B cell (primary cell): Measurements from ENCODE around the gene MYOM1. TPM values are rescaled to one million over a fixed set of nuclear protein-coding genes. Genes with fewer than 3 reads are reported as not detected.

ENCODE experiments used
- ATAC-seq: fragments of 200-7000 bp; cut with Tn5 transposase; one replicate; pipeline ENCODE4 v1.10.0; 2021; ENCODE audit warnings: low read depth, mild to moderate bottlenecking, moderate number of reproducible peaks, moderate library complexity
- CTCF ChIA-PET: fragments of 350-600 bp; sonication (Branson Sonifier 250); formaldehyde crosslinking; loops from one replicate; lab custom pipeline; 2021; ENCODE audit warnings: antibody characterized with exemption, inconsistent platforms; lab: Charles Lee
- POLR2A ChIA-PET: fragments of 350-600 bp; sonication (Branson Sonifier 250); formaldehyde crosslinking; loops from one replicate; lab custom pipeline; 2021; ENCODE audit warnings: antibody characterized with exemption; lab: Charles Lee
- DNase-seq: peaks from one replicate; pipeline ENCODE4 v3.0.0; 2013
- H2AFZ ChIP-seq: 2 replicates; pipeline ENCODE4 v1.6.1; 2012; ENCODE audit warnings: mild to moderate bottlenecking, low read depth, low read length; ENCODE audit not compliant: insufficient read depth, poor library complexity, severe bottlenecking
- H3K27ac ChIP-seq, 2 donors: 1 replicate in 1 of 2; 2 replicates in 1 of 2; pipeline ENCODE4 v1.5.1; 2012 to 2013; ENCODE audit warnings: low read length in 2 of 2, mild to moderate bottlenecking in 2 of 2, moderate library complexity in 1 of 2
- H3K27me3 ChIP-seq, 4 experiments: fragments of 200-600 bp in 1 of 4; sonication (generic) in 1 of 4; replicated peaks in 1 of 4; 1 replicate in 2 of 4; 2 replicates in 2 of 4; pipeline versions ENCODE4 v1.6.1 to v1.7.0; 2013 to 2016; ENCODE audit warnings: low read length in 3 of 4, mild to moderate bottlenecking in 2 of 4, mixed read lengths in 1 of 4, moderate library complexity in 1 of 4; ENCODE audit not compliant: insufficient read depth in 4 of 4, control insufficient read depth in 3 of 4; ENCODE audit errors: control extremely low read depth in 1 of 4
- H3K36me3 ChIP-seq, 2 experiments: replicated peaks in 1 of 2; 1 replicate in 1 of 2; 2 replicates in 1 of 2; pipeline versions ENCODE4 v1.6.1 to v1.7.1; 2013; ENCODE audit warnings: low read length in 1 of 2; ENCODE audit not compliant: insufficient read depth in 2 of 2, control insufficient read depth in 1 of 2; ENCODE audit errors: control extremely low read depth in 1 of 2, extremely low read depth in 1 of 2
- H3K4me1 ChIP-seq, 2 donors: fragments of 200-600 bp in 1 of 2; sonication (generic) in 1 of 2; 1 replicate in 1 of 2; 2 replicates in 1 of 2; pipeline versions ENCODE4 v1.5.1 to v1.6.1; 2013 to 2017; ENCODE audit warnings: low read length in 2 of 2; ENCODE audit not compliant: control insufficient read depth in 2 of 2, insufficient read depth in 2 of 2
- H3K4me2 ChIP-seq: replicated peaks from 2 replicates; pipeline ENCODE3; 2012; ENCODE audit warnings: mild to moderate bottlenecking, low read depth, low read length; ENCODE audit not compliant: poor library complexity, severe bottlenecking
- H3K4me3 ChIP-seq, 5 experiments: fragments of 200-600 bp in 1 of 5; sonication (generic) in 1 of 5; 1 replicate in 3 of 5; 2 replicates in 2 of 5; pipeline versions ENCODE4 v1.5.1 to v1.7.0; 2011 to 2016; ENCODE audit warnings: low read length in 4 of 5, mild to moderate bottlenecking in 4 of 5, low read depth in 2 of 5, control low read depth in 1 of 5, moderate library complexity in 1 of 5; ENCODE audit not compliant: insufficient read depth in 1 of 5; ENCODE audit errors: control extremely low read depth in 1 of 5, extremely low read depth in 1 of 5
- H3K79me2 ChIP-seq: fragments of 200-600 bp; sonication (generic); one replicate; pipeline ENCODE4 v1.6.0; 2016; ENCODE audit warnings: low read length; ENCODE audit not compliant: control insufficient read depth, insufficient read depth
- H3K9ac ChIP-seq: fragments of 200-600 bp; sonication (generic); 2 replicates; pipeline ENCODE4 v1.6.1; 2017; ENCODE audit warnings: mild to moderate bottlenecking, low read length, moderate library complexity
- H3K9me3 ChIP-seq, 3 donors: one replicate each; pipeline versions ENCODE4 v1.6.1 to v1.7.1; 2013; ENCODE audit warnings: low read length in 2 of 3; ENCODE audit not compliant: control insufficient read depth in 2 of 3, insufficient read depth in 1 of 3; ENCODE audit errors: control extremely low read depth in 1 of 3
- H4K20me1 ChIP-seq: 2 replicates; pipeline ENCODE4 v1.6.0; 2012; ENCODE audit warnings: mild to moderate bottlenecking, low read length; ENCODE audit not compliant: insufficient read depth, control insufficient read depth, poor library complexity, severe bottlenecking
- H3K27ac Mint-ChIP-seq: one replicate; pipeline ENCODE4 v1.8.0; 2021; ENCODE audit warnings: mixed read lengths
- H3K27me3 Mint-ChIP-seq: one replicate; pipeline ENCODE4 v1.8.0; 2021; ENCODE audit warnings: mixed read lengths
- H3K4me1 Mint-ChIP-seq: one replicate; pipeline ENCODE4 v1.8.0; 2021; ENCODE audit warnings: mixed read lengths
- H3K4me3 Mint-ChIP-seq: one replicate; pipeline ENCODE4 v1.8.0; 2021; ENCODE audit warnings: mixed read lengths
- H3K9me3 Mint-ChIP-seq: one replicate; pipeline ENCODE4 v1.8.0; 2022; ENCODE audit warnings: mixed read lengths; ENCODE audit not compliant: insufficient read depth
- EZH2 ChIP-seq: IDR thresholded peaks from 2 replicates; pipeline ENCODE4 v1.6.1; 2012; ENCODE audit warnings: borderline replicate concordance, low read depth, mild to moderate bottlenecking, moderate library complexity, low read length; ENCODE audit not compliant: insufficient read depth, poor library complexity, severe bottlenecking
- WGBS: methylation state at CpG from one replicate; pipeline ENCODE4 v1.1.5; 2013; ENCODE audit warnings: missing lambda C conversion rate; ENCODE audit not compliant: insufficient coverage; 5-methylcytosine and 5-hydroxymethylcytosine counted together
- intact Hi-C: fragments of 100-400 bp; cut with micrococcal nuclease; formaldehyde crosslinking; loops from one replicate; pipeline ENCODE4 v1.10.0; 2022
- polyA plus RNA-seq: library from polyadenylated mRNA; depleted of rRNA; stranded (reverse); fragments of >200 nt; gene quantifications from 2 replicates; pipeline ENCODE4 v1.2.3, GENCODE V29; 2012
- total RNA-seq, 2 donors: library from RNA; stranded (reverse); fragments of 120-200 nt in 1 of 2; gene quantifications; 1 replicate in 1 of 2; 2 replicates in 1 of 2; pipeline versions ENCODE4 v1.2.3 to v1.2.4, GENCODE V29; 2013 to 2022
- TF ChIP-seq, protein P1 (sequence below): fragments of 200-600 bp; IDR thresholded peaks from one replicate; pipeline ENCODE4 v1.8.0; 2022; ENCODE audit warnings: antibody characterized with exemption, mild to moderate bottlenecking

MYOM1 gene
- total and polyA plus RNA-seq, 2 donors (not counting 1 experiment from before 2014, with no cell fraction given): 1.5 to 12.8 TPM

GRCh38 chr18:3194947-3195612, 24.7 kb downstream of the MYOM1 start:
- H3K27ac Mint-ChIP-seq: no peak overlapping the region
- POLR2A ChIA-PET: no interaction called here
- H3K27ac ChIP-seq: no peak overlapping the region
- no peaks in the 10 kb centered on the region for H3K36me3 ChIP-seq
- no peaks in the 10 kb centered on the region for H3K9me3 Mint-ChIP-seq
- no peak overlapping the region for H3K4me3 ChIP-seq
- no peak overlapping the region for H3K4me3 Mint-ChIP-seq
- no peaks in the 10 kb centered on the region for H3K4me1 Mint-ChIP-seq
- H3K9me3 ChIP-seq: no peaks in the 10 kb centered on the region
- H3K4me1 ChIP-seq: no peaks in the 10 kb centered on the region
- H3K27me3 Mint-ChIP-seq: peaks cover 4% of the 10 kb centered on the region
- no peak for ATAC-seq
- intact Hi-C loops: loop anchor here (5.0 kb wide), 1 partner anchor 43 kb away; no protein-coding TSS in a partner anchor
- no peak for DNase-seq
- no peak overlapping the region for H2AFZ ChIP-seq
- WGBS: 100% methylated on average over 1 of the region's 6 CpGs
- CTCF ChIA-PET: interaction anchor here (1.9 kb wide), 1 partner anchor 43 kb away, joined by 5 read pairs; no protein-coding TSS in a partner anchor
- no peak overlapping the region for H3K4me2 ChIP-seq
- H3K9ac ChIP-seq: no peak overlapping the region
- no peaks in the 10 kb centered on the region for H3K27me3 ChIP-seq
- no peaks in the 10 kb centered on the region for H3K79me2 ChIP-seq
- no peaks in the 10 kb centered on the region for H4K20me1 ChIP-seq
- TF ChIP-seq EZH2: no peak
- TF ChIP-seq, protein P1, sequence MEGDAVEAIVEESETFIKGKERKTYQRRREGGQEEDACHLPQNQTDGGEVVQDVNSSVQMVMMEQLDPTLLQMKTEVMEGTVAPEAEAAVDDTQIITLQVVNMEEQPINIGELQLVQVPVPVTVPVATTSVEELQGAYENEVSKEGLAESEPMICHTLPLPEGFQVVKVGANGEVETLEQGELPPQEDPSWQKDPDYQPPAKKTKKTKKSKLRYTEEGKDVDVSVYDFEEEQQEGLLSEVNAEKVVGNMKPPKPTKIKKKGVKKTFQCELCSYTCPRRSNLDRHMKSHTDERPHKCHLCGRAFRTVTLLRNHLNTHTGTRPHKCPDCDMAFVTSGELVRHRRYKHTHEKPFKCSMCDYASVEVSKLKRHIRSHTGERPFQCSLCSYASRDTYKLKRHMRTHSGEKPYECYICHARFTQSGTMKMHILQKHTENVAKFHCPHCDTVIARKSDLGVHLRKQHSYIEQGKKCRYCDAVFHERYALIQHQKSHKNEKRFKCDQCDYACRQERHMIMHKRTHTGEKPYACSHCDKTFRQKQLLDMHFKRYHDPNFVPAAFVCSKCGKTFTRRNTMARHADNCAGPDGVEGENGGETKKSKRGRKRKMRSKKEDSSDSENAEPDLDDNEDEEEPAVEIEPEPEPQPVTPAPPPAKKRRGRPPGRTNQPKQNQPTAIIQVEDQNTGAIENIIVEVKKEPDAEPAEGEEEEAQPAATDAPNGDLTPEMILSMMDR: no peak

DNA sequence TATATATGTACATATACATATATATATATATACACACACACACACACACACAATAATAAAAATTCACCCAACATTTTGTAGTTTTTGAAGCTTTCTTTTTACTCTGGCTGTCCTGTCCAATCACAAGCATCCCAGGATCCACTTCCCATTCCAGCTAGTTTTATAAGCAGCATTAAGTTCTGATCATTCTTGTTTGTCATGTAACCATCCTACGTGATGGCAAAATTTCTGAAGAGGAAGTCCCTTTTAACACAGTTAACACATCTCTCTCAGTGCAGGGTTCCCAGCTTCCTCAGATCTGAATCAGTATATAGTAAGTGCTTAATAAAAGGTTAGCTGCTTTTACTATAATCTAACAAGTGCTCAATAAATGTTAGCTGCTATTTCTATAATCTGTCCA, 26.4 kb downstream of the MYOM1 start:
- CTCF ChIA-PET: interaction anchor here (0.6 to 2.0 kb wide), 4 partner anchors 13 to 86 kb away, joined by 3 to 8 read pairs (median 5); no protein-coding TSS in a partner anchor
- H3K27me3 ChIP-seq: no peaks in the 10 kb centered on the region
- no peak for ATAC-seq
- no peak for DNase-seq
- Mint-ChIP-seq H3K27ac (no peak overlapping the region), H3K27me3 (no peaks in the 10 kb centered on the region), H3K9me3 (no peaks in the 10 kb centered on the region), H3K4me1 (no peaks in the 10 kb centered on the region), H3K4me3 (no peak overlapping the region)
- H3K9me3 ChIP-seq: no peaks in the 10 kb centered on the region
- H3K4me2 ChIP-seq: no peak overlapping the region
- no peak overlapping the region for H3K27ac ChIP-seq
- intact Hi-C loops: loop anchor here (5.0 kb wide), 1 partner anchor 41 kb away; no protein-coding TSS in a partner anchor
- POLR2A ChIA-PET: interaction anchor here (0.7 to 1.2 kb wide), 2 partner anchors 21 to 54 kb away, joined by 3 to 4 read pairs; partner anchors contain the start of gene MYL12A
- H4K20me1 ChIP-seq: no peaks in the 10 kb centered on the region
- no peaks in the 10 kb centered on the region for H3K4me1 ChIP-seq
- H3K79me2 ChIP-seq: no peaks in the 10 kb centered on the region
- no peak for TF ChIP-seq EZH2
- TF ChIP-seq, protein P1: no peak
- no peak overlapping the region for H2AFZ ChIP-seq
- H3K4me3 ChIP-seq: no peak overlapping the region
- WGBS: no CpG with 5 or more reads among the region's 1 CpG
- H3K9ac ChIP-seq: no peak overlapping the region
- H3K36me3 ChIP-seq: peaks cover 0 to 2% of the 10 kb centered on the region in 2 experiments
